HG03064 (cell line): ENCODE data around the gene ASB10.

Source experiments
- ATAC-seq: cut with Tn5 transposase; IDR thresholded peaks from one replicate; pipeline ENCODE4 v1.9.1; 2021; ENCODE audit warnings: low read depth; ENCODE audit not compliant: unreplicated experiment

Gene ASB10

DNA sequence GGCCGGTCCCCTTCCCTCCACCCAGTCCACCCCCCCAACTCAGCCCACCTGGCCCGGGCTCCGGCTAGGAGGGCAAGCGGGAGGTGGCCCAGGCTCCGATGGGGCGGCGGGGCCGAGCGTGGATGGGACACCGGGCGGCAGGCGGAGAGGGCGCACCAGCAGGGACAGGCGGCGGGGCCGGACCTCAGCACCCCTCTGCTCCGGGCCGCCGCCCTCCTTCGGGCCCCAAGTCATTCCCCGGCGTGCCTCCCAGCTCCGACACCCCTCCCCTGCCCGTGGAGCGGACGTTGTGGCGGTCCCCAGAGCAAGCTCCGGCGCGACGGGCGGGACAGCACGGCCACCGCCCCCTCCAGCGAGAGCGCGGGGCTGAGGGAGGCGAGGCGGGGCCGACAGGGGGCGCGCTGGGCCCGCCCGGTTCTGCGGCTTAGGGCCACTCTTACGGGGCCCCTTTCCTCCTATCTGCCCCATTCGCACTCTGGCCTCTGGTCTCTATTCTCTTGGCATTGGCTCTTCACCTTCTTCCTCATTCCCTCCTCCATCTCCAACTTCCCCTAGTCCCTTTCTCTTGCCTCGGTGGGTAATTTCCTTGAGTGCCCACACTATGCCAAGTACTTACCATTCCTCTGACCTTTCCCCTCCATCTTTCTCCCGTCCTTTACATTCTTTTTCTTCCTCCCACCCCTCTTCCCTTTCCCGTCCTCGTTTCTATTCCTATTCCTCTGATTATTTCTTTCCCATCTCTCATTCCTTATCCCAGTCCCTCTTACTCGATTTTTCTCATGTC is 18.9 kb downstream of the ASB10 start:
- no peak for ATAC-seq

DNA sequence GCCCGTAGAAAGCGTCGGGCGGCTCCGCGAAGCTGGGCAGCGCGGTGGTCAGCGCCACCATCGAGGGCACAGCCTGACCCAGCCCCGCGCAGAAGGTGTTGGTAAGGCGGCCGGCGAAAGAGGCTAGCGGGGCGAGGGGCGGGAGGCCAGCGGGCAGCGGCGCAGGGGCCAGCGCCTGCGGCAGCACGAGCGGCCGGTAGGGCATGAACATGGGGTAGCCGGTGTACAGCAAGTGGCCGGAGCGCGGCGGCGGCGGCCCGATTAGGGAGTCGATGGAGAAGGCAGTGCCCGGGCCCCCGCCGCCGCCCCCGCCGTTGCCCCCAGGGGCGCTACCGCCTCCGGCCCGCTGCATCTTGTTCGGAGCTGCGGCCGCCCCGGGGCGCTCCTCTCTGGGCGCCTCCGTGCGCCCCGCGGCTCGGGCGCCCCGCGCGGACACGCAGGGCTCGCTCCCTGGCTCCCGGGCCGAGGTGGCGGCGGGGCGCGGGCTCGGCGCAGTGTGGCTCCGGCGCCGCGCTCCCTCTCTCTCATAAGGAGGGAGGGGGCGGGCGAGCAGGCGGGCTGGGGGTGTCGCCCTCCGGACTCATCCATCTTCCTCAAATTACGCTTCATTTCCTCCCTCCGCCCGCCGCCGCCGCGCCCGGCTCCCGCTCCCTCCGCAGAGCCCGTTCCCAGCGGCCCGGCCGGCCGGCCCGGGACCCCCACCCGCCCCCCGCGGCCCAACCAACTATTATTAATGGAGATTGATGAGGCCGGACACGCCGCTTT is 19.7 kb downstream of the ASB10 start, which contains the start of gene GBX1:
Gene GBX1, minus strand, starts transcription at position 498 of the 765 bp plus-strand sequence. Its CDS starts 146 bp downstream, at position 352.
- ATAC-seq, result no peak

DNA sequence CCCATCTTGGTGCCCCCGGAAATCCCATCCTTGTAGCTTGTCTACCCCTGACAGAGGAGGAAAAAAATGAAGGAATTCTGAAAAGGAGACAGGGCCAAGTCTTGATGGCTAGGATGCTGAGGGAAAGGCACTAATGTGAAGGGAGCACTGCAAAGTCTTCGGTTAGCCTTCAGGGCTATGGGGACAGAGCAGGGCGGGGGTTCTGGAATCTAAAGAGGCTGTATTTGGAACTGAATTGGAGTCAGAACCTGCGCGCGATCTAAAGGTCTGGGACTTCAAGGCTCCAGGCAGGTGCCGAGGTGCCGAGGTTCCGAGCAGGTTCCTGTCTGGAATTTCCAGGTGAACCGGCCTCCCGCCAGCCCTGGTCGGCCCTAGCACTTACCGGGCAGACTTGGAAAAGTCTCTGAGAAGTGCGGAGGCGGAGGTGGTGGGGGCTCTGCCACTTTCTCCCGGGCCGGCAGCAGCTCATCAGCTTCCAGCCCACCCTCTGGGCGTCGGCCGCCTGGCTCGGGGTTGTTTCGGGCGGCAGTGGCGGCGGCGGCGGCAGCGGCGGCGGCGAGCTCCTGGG is 20.3 kb downstream of the ASB10 start:
- ATAC-seq, result no peak

DNA sequence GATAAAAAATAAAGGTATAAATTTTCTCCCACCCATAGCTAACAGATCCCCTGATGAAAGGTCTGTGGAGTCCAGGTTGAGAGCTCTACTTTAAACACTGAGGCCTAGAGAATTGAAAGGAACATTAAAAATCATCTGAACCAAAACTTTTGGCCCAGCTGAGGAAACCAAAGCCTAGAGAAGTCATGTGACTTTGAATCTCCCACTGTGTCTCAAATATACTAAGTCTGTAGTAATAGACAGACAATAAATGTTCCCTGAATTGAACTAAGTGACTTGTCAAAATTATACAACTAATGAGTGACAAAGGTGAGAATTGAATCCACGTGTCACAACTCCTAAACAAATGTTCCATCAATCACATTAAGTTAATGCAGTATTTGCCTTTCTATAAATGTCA is 25.3 kb downstream of the ASB10 start:
- ATAC-seq, result no peak

DNA sequence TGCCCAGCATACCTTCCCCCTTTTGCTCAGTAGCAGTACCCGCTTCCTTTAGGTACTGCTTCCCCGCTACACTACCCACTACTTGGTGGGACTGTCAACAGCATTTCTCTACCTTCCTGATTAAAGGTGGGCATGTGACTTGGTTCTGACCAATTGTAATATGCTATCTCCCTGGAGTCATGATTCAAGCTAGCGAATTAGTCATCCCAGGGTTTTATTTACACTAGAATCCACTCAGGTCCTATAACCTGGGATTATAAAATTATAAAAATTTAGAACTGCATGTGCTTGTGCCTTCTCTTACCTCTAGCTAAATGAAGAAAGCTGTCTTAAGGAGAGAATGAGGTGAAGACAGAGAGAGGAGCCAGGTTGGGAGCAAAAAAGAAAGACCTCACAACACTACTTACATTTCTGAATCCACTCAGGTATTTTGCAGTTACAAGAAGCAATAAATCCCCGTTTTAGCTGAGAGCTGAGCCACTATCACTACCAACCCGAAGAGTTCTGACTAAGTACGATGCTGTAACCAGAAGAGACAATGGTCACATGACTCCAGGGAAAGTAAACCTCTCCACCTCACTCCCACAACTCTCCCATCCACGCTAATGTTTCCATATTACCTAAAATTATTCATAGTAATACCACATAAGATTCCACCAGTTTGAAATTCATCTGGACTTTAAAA is 29.3 kb downstream of the ASB10 start:
- ATAC-seq, result no peak

DNA sequence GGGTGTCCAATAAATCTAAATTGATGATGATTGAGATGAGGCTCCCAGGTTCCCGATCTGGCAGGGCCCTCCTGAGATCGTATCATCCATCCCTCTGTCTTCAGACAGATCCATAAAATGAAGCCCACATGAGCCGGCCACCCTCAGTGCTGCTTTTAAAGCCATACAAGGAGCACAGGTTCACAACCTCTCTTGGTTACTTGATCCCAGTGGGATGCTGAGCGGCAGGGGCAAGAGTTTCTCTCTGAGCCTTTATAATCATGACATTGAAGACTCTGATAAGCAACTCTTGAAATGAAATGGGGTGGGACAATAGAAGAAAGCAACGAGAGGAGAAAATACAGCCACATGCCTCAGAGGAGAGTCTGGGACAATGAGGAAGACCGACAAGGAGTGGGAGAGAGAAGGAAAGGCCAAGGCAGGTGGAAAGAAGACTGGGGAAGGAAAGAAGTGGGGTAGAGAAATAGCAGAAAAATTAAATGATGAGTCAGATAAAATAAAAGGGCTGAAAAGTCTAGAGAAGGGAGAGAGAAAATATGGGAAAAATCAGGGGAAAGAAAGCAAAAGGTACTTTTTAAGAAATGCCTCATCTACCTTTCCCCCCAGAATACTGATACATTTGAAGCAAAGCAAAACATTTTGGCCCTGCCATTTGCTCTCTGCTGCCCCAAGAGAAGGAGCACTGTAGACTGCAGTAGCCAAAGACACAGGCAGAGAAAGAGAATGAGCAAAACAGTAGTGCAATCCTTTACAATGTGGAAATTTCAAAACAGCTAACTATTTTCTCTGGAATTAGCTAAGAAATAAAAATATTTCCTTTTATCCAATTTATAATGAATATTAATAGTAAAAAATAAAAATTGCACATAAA is 34.2 kb downstream of the ASB10 start:
- no peak for ATAC-seq

DNA sequence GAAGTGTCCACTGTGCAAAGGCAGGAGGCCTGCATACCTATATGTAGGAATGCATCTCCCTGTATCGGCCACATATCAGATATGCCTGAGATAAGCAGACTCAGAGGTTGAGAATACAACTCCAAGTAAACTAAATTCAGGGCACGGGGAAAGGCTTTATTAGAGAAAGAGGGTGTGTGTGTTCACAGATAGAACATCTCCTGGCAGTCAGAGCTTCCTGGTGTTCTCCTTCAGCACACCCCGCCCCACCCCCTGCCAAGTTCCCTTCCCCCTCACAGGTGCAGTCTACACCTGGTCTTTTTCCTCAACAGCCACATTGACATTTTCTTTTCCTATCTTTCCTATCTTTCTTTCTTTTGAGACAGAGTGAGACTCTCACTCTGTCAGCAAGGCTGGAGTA is 36.7 kb downstream of the ASB10 start:
- no peak for ATAC-seq

DNA sequence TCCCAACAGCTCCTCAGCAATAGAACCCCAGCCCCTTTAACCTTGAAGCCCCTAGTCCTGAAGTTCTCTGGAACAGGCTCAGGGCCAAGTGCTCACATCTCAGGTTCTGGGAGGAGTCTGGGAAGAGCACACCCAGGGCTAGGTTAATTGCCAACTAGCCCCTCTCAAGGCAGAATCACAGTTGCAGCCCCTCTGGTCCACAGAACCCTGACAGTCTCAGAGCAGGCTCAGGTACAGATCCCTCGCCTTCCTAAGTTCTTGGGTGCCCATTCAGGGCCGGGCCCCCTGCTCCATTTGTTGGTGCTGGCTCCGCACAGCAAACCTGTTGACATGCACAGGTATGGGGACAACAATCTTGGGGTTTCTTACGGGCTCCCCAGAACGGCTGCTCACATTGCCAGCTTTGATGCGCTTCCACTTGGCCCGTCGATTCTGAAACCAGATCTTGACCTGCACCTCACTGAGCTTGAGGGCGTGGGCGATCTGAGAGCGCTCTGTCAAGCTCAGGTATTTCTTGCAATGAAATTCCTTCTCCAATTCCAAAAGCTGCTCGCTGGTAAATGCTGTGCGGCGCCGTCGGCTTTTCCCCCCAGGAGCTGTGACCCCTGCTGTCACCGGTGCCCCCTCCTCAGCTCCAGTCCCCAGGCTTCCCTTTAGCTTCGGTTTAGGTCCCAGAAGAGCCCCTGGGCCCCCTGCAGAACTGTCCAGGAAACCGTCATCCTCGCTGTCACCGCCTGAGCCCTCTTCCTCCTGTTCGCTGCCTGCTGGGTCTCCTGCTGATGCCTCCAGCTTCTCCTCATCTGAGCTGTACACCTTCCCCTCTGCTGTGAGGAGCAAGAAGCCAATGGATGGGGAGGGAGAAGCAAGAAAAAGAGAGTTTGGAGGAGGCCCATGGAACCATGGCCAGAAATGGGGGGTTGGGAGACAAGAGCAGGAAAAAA is 38.5 kb downstream of the ASB10 start:
- ATAC-seq, result no peak

DNA sequence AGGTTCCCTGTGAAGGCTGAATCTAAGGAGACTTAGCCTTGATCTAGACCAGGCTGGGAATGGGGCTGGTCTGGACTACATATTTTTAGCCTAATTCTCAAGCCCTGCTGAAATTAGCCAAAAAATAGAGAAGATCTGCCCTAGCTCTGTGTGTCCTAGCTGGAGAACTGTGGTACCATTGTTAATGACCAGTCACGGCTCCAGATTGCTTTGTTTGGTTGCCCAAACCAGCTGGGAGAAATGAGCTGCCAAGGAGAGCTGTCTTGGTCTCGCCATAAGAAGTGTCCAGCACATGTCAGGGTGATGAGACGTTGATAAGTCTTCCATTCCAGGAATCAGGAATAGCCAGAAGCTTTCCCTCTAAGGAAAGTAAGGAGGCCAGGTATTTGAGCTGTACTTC is 40.3 kb downstream of the ASB10 start:
- ATAC-seq, result no peak

DNA sequence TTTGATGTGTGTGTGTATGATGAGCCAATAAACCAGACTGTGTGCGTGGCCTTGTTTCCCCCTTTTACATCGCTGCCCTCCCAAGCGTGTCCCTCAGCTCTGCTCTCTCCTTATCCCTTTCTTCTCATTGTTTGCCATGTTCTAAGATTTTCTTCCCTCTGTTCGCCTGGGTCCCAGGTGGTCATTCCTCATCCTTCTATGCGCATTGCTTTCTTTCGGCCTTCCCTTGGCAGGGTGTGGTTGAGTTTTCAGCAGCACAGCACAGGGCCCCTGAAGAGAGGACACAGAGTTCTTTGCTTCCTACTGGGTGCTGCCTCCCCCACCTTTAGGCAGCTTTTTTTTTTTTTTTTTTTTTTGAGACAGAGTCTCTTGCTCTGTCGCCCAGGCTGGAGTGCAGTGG is 42.7 kb downstream of the ASB10 start:
- ATAC-seq, result no peak

DNA sequence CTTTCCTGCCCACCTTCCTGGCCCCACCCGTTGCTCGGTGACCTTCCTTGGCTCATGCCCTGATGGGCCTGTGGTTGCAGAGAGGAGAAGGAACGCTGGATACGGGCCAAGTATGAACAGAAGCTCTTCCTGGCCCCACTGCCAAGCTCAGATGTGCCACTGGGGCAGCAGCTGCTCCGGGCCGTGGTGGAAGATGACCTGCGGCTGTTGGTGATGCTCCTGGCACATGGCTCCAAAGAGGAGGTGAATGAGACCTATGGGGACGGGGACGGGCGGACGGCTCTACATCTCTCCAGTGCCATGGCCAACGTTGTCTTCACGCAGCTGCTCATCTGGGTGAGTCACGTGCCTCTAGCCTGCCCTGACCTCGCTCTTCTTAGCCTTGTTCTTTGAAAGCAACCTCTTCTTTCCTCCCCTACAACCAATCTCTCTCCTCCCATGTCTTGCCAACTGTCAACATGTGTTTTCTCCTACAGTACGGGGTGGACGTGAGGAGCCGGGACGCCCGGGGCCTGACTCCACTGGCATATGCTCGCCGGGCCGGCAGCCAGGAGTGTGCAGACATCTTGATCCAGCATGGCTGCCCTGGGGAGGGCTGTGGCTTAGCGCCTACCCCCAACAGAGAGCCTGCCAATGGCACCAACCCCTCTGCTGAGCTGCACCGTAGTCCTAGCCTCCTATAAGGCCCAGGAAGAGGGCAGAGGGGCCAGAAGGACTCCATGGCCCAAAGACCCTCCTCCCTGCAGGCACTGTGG is 43.6 kb downstream of the ASB10 start:
- ATAC-seq, result no peak

DNA sequence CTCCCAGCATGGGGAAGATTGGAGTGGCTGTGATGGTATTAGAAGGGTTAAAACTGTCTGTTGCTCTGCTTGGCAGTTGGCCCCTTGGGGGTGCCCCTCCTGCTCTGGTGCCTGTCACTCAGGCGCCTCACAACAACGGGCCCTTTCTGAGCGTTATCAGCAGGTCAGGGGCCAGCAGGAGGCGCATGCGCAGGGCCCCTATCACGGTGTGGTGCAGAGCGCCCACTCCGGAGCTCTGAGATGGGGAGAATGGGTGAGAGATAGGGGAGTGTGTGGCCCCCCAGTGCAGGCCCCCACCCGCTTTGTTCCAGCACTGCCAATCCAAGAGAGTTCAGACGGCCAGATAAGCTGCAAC is 44.4 kb downstream of the ASB10 start:
- no peak for ATAC-seq

DNA sequence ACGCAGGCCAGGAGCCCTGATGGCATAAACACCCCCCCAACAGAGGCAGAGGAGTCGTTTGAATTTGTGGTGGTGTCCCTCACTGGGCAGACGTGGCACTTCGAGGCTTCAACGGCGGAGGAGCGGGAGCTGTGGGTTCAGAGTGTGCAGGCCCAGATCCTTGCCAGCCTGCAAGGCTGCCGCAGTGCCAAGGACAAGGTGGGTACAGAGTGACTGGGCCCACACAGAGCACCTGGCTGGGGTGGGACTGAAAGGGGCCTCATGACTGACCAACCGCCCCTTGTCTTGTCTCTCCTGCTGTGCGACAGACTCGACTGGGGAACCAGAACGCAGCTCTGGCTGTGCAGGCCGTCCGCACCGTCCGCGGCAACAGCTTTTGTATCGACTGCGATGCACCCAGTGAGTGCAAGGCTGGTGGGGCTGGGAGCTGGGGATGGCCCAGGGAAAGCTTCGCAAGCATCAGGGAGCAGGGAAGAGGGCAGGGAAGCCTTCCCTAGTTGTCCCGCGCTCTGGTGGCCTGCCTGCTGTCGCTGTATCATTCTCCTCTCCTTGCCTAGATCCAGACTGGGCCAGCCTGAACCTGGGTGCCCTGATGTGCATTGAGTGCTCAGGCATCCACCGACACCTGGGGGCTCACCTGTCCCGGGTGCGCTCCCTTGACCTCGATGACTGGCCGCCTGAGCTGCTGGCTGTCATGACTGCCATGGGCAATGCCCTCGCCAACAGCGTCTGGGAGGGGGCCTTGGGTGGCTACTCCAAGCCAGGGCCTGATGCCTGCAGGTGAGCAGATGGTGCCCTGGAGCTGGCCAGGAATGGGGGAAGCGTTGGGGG is 45.0 kb downstream of the ASB10 start:
- ATAC-seq, result no peak

DNA sequence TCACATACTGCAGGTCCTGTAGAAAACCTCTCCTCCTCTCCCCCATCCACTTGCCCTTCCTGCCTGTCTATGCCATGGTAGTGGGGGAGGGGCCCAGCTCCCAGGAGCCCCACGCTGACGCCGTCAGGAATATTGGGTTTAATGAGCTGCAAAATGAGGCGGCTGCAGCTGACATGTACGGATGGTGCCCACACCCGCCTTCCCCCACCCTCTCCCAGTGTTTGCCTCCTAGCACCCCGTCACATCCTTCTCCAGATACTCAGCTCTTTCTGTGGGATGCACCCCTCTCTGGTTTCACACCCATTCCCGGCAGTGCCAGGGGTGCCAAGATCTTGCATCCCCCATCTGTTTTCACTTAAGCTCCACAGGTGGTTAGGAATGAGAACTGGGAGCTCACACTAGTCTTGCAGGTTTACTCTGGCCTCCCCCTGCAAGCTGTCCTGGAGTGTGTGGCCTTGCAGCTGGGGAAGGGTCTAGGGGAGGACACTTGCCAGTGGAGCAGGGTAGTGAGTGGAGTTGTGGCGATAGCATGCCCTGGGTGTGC is 45.7 kb downstream of the ASB10 start:
- ATAC-seq, result no peak

DNA sequence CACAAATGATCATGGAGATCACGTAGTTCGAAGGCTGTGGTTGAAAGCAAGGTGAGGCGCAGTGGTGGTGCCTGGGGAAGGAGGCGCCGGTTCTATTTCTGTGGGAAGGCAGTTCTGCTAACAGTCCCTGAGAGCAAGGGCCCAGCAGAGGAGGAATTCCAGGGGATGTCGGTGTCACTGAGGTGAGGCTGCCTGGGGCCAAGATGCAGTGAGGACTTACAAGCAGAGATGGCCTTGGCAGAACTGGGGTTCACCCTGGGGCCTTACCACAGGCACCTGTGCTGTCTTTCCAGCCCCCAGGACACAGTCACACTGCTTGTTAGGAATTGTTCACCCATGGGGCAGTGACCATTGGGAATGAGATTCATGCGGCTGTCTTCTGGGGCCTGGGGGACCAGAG is 46.2 kb downstream of the ASB10 start:
- ATAC-seq, result no peak

DNA sequence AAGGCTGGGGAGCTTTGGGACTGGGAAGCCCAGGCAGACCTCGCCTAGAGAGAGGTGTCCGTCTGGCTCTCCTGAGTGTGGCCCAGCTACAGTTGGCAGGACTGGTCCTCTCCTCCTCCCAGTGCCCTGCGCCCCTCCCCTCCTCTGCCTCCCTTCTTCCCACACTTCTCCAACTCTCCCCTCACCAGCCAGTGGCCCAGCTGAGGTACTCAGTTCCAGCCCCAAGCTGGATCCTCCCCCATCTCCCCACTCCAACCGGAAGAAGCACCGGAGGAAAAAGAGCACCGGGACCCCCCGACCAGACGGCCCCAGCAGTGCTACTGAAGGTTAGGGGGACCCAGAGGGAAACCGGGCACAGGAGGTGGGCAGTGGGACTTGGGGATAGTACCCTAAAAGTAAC is 47.3 kb downstream of the ASB10 start:
- no peak for ATAC-seq

DNA sequence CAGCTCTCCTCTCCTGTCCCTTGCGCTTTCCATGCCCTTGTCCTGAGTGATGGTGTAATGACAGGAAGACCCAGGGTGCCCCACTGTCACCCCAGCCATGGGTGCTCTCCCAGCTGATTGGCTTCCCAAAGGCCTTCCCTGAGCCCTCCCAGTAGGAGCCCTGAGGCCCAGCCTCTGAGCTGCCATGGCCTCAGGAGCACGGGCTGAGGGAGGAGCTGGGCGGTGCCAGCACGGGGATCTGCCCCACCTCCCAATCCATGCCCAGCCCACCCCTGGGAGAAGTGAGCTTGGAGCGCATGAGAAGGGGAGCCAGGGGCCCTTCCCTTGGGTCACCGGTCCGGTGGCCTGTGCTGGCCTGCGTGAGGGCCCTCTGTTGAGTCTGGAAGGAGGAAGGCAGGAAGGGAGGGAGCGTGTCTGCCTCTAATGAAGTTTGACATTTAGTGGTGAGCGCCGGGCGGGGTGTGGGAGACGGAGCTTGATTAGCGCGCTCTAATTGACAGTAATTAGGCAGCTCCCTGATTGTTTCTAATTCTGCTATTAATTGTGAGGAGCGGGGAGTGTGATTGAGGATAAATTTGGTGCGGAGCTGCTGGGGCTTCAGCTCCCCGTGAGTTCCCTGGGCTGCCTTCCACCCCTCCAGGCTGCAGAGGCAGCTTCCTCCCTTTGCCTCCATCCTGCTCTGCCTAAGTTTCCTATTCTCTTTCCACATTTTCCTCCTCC is 47.8 kb downstream of the ASB10 start:
- ATAC-seq, result no peak
